ENCODE data around the gene ARL2BP. TPM values are rescaled to one million over a fixed set of nuclear protein-coding genes. Genes with fewer than 3 reads are reported as not detected.

The ARL2BP gene
- total RNA-seq, 1 donor from 2014 or later: 41.5 TPM

- H3K4me3 Mint-ChIP-seq: peak overlapping the region; percentile 74
Observed at GRCh38 chr16:57258226-57258909, 13.3 kb downstream of the ARL2BP start.

GRCh38 chr16:57258910-57259475, 13.9 kb downstream of the ARL2BP start:
- Histone ChIP-seq H3K79me2 (ENCODE audit: low read depth) (no peaks in the 10 kb centered on the region), H2AFZ (replicated peaks) (no peak overlapping the region), H3K9me3 (ENCODE audit: low read depth) (no peaks in the 10 kb centered on the region), H3K4me1 (peaks cover 16% of the 10 kb centered on the region), H3K36me3 (no peaks in the 10 kb centered on the region), H3F3A (ENCODE audit: low read depth) (peaks cover 22% of the 10 kb centered on the region), H3K9ac (no peak overlapping the region), H3K4me2 (no peak overlapping the region), H3K4me3 (no peak overlapping the region), H3K27ac (no peak overlapping the region), H3K27me3 (no peaks in the 10 kb centered on the region), H4K20me1 (ENCODE audit: low read depth) (no peaks in the 10 kb centered on the region)
- H3K27ac Mint-ChIP-seq: no peak overlapping the region
- peaks cover 34% of the 10 kb centered on the region for H3K4me1 Mint-ChIP-seq
- H3K9me3 Mint-ChIP-seq: no peaks in the 10 kb centered on the region
- no peak for DNase-seq (ENCODE audit: low spot score)
- H3K4me3 Mint-ChIP-seq: no peak overlapping the region
- peaks cover 4% of the 10 kb centered on the region for H3K36me3 Mint-ChIP-seq
- peaks cover 4% of the 10 kb centered on the region for H3K27me3 Mint-ChIP-seq (ENCODE audit: insufficient read depth, low read depth)
- TF ChIP-seq EZH2 (IDR thresholded peaks at IDR 0.05): no peak
- no peak for TF ChIP-seq CTCF (IDR thresholded peaks at IDR 0.05)
- TF ChIP-seq EZH2phosphoT487 (IDR thresholded peaks at IDR 0.05): no peak

More at GRCh38 chr16:57258226-57258909, 13.3 kb downstream of the ARL2BP start:
- H3K9me3 Mint-ChIP-seq: no peaks in the 10 kb centered on the region
- H3K4me1 ChIP-seq: peaks cover 16% of the 10 kb centered on the region
- no peak overlapping the region for H3K27ac ChIP-seq
- no peaks in the 10 kb centered on the region for H4K20me1 ChIP-seq (ENCODE audit: low read depth)
- H3K27me3 Mint-ChIP-seq (ENCODE audit: insufficient read depth, low read depth): peaks cover 4% of the 10 kb centered on the region
- no peak overlapping the region for H3K4me3 ChIP-seq
- H3K36me3 ChIP-seq: no peaks in the 10 kb centered on the region
- H3K4me2 ChIP-seq: no peak overlapping the region
- peaks cover 22% of the 10 kb centered on the region for H3F3A ChIP-seq (ENCODE audit: low read depth)
- H3K36me3 Mint-ChIP-seq: peaks cover 4% of the 10 kb centered on the region
- no peak overlapping the region for H3K9ac ChIP-seq
- no peaks in the 10 kb centered on the region for H3K27me3 ChIP-seq
- peaks cover 34% of the 10 kb centered on the region for H3K4me1 Mint-ChIP-seq
- no peak for TF ChIP-seq CTCF (IDR thresholded peaks at IDR 0.05)
- no peak for TF ChIP-seq EZH2 (IDR thresholded peaks at IDR 0.05)
- TF ChIP-seq EZH2phosphoT487 (IDR thresholded peaks at IDR 0.05): no peak
- peak overlapping the region; percentile 34 for H3K27ac Mint-ChIP-seq
- DNase-seq (ENCODE audit: low spot score): no peak
- no peaks in the 10 kb centered on the region for H3K79me2 ChIP-seq (ENCODE audit: low read depth)
- no peak overlapping the region for H2AFZ ChIP-seq (replicated peaks)
- H3K9me3 ChIP-seq (ENCODE audit: low read depth): no peaks in the 10 kb centered on the region

- H3K4me3 ChIP-seq: peak overlapping the region; percentile 30
- no peaks in the 10 kb centered on the region for H3K27me3 ChIP-seq
- no peaks in the 10 kb centered on the region for H3K9me3 Mint-ChIP-seq
- H3K4me2 ChIP-seq: peak overlapping the region; percentile 73
- peak overlapping the region; percentile 99 for H3K27ac Mint-ChIP-seq
- peaks cover 35% of the 10 kb centered on the region for H3K4me1 Mint-ChIP-seq
- H4K20me1 ChIP-seq (ENCODE audit: low read depth): no peaks in the 10 kb centered on the region
- peaks cover 16% of the 10 kb centered on the region for H3K4me1 ChIP-seq
- no peaks in the 10 kb centered on the region for H3K9me3 ChIP-seq (ENCODE audit: low read depth)
- peak overlapping the region; percentile 86 for H3K27ac ChIP-seq
- peak overlapping the region; percentile 81 for H3K4me3 Mint-ChIP-seq
- H3K9ac ChIP-seq: no peak overlapping the region
- no peaks in the 10 kb centered on the region for H3K36me3 Mint-ChIP-seq
- TF ChIP-seq EZH2phosphoT487 (IDR thresholded peaks at IDR 0.05): no peak
- TF ChIP-seq CTCF (IDR thresholded peaks at IDR 0.05): no peak
- TF ChIP-seq EZH2 (IDR thresholded peaks at IDR 0.05): no peak
- DNase-seq (ENCODE audit: low spot score): peak; percentile 87
- H3F3A ChIP-seq (ENCODE audit: low read depth): peaks cover 22% of the 10 kb centered on the region
- no peaks in the 10 kb centered on the region for H3K79me2 ChIP-seq (ENCODE audit: low read depth)
- peak overlapping the region; percentile 73 for H2AFZ ChIP-seq (replicated peaks)
- H3K36me3 ChIP-seq: no peaks in the 10 kb centered on the region
- peaks cover 4% of the 10 kb centered on the region for H3K27me3 Mint-ChIP-seq (ENCODE audit: insufficient read depth, low read depth)
Observed at GRCh38 chr16:57260294-57260929, 15.4 kb downstream of the ARL2BP start.
